Activated gamma-delta T cell treated with Interleukin-2 at 50 U/mL for 16 hours (primary cell): ENCODE results near the gene ZG16.
"Not testable (repeated sequence)": the region's sequence is repeated elsewhere in the genome, so short reads cannot be mapped to it uniquely, and the experiment has no call there.

Experiments used
- DNase-seq: peaks from one replicate; pipeline ENCODE4 v3.0.0-alpha.2; 2020

The ZG16 gene

GRCh38 chr16:29790183-29790948 lies 12.3 kb downstream of the ZG16 start, which contains the start of gene KIF22:
Gene KIF22, plus strand, starts transcription at chr16:29790751. Its CDS starts 9 bp downstream, at chr16:29790760.
- DNase-seq: peak; percentile 100

GRCh38 chr16:29790949-29791844 lies 13.1 kb downstream of the ZG16 start:
- no peak for DNase-seq

GRCh38 chr16:29791845-29792807 lies 14.1 kb downstream of the ZG16 start:
- no peak for DNase-seq

- DNase-seq: not testable (repeated sequence)
Measured at GRCh38 chr16:29793153-29793552, 15.1 kb downstream of the ZG16 start.

GRCh38 chr16:29794231-29794710 lies 16.2 kb downstream of the ZG16 start:
- DNase-seq: no peak

GRCh38 chr16:29802416-29802935 lies 24.4 kb downstream of the ZG16 start:
- DNase-seq: no peak

- DNase-seq: no peak
Measured at GRCh38 chr16:29804020-29804419, 26.0 kb downstream of the ZG16 start.

- DNase-seq: no peak
Measured at GRCh38 chr16:29804455-29805231, 26.6 kb downstream of the ZG16 start.

- peak; percentile 98 for DNase-seq
Measured at GRCh38 chr16:29805232-29806098, 27.4 kb downstream of the ZG16 start.

GRCh38 chr16:29806099-29806579 lies 28.1 kb downstream of the ZG16 start, which contains the start of gene MAZ:
Gene MAZ, plus strand, starts transcription at chr16:29806529. Its CDS starts 173 bp downstream, at chr16:29806702.
- peak; percentile 73 for DNase-seq

- peak; percentile 54 for DNase-seq
Measured at GRCh38 chr16:29806641-29807425, 28.8 kb downstream of the ZG16 start.

- DNase-seq: peak; percentile 81
Measured at GRCh38 chr16:29807426-29808218, 29.6 kb downstream of the ZG16 start.

- no peak for DNase-seq
Measured at GRCh38 chr16:29808219-29808900, 30.3 kb downstream of the ZG16 start.

GRCh38 chr16:29809031-29809747 lies 31.1 kb downstream of the ZG16 start:
- no peak for DNase-seq

- DNase-seq: peak; percentile 47
Measured at GRCh38 chr16:29809850-29810698, 32.0 kb downstream of the ZG16 start.

GRCh38 chr16:29810699-29811169 lies 32.7 kb downstream of the ZG16 start:
- no peak for DNase-seq
